GM12892 (cell line): ENCODE results near the gene ROR1.

Source experiments
- POLR2A ChIP-seq: IDR thresholded peaks from 2 replicates; pipeline ENCODE4 v1.6.1; 2011; ENCODE audit warnings: low read depth, low read length, control low read depth
- POLR2AphosphoS5 ChIP-seq: IDR thresholded peaks from 2 replicates; pipeline ENCODE4 v1.6.1; 2011; ENCODE audit warnings: low read depth, low read length, control low read depth
- TAF1 ChIP-seq: IDR thresholded peaks from 2 replicates; pipeline ENCODE4 v1.6.1; 2011; ENCODE audit warnings: low read depth, mild to moderate bottlenecking, control low read depth, low read length, borderline replicate concordance

GRCh38 chr1:63958556-63958955 lies 184.7 kb downstream of the ROR1 start:
- TF ChIP-seq POLR2A (no peak), TAF1 (no peak), POLR2AphosphoS5 (no peak)
